Adrenal gland (tissue), 12 donors: ENCODE results near the gene GALNT7. TPM values are rescaled to one million over a fixed set of nuclear protein-coding genes. Genes with fewer than 3 reads are reported as not detected.

Experiments used
- DNase-seq, 7 donors: peaks; one replicate each; pipeline ENCODE4 v3.0.0-alpha.2; 2019 to 2020
- H3K27ac ChIP-seq, 5 donors: fragments of 200-600 bp; sonication (generic) in 4 of 5; 1 replicate in 3 of 5; 2 replicates in 2 of 5; pipeline versions ENCODE4 v1.5.1 to v1.8.0; 2016 to 2020; ENCODE audit warnings: mild to moderate bottlenecking in 1 of 5
- H3K27me3 ChIP-seq: fragments of 200-600 bp; 2 replicates; pipeline ENCODE4 v1.8.0; 2021
- H3K36me3 ChIP-seq, 2 donors: fragments of 200-600 bp; replicated peaks in 1 of 2; 1 replicate in 1 of 2; 2 replicates in 1 of 2; pipeline versions ENCODE4 v1.5.1 to v1.8.0; 2018 to 2022
- H3K4me1 ChIP-seq, 2 donors: fragments of 200-600 bp; replicated peaks in 1 of 2; 1 replicate in 1 of 2; 2 replicates in 1 of 2; pipeline versions ENCODE4 v1.5.1 to v1.8.0; 2018 to 2021
- H3K4me3 ChIP-seq, 4 donors: fragments of 200-600 bp; sonication (generic) in 3 of 4; one replicate each; pipeline ENCODE4 v1.5.1; 2016 to 2018
- H3K9me3 ChIP-seq, 3 donors: fragments of 200-600 bp; sonication (generic) in 1 of 3; replicated peaks in 1 of 3; 1 replicate in 2 of 3; 2 replicates in 1 of 3; pipeline versions ENCODE4 v1.5.1 to v1.8.0; 2016 to 2021
- POLR2A ChIP-seq, 2 donors: fragments of 450-650 bp; IDR thresholded peaks; one replicate each; pipeline ENCODE4 v1.6.1; 2017; ENCODE audit warnings: antibody characterized with exemption in 2 of 2, mild to moderate bottlenecking in 2 of 2, moderate library complexity in 1 of 2
- WGBS, 4 donors: extraction: QIAGEN DNeasy Blood & Tissue Kit in 2 of 4; methylation state at CpG; one replicate each; pipeline versions ENCODE4 v1.1.5 to v1.1.7; 2013 to 2017; 5-methylcytosine and 5-hydroxymethylcytosine counted together
- intact Hi-C, 2 donors: fragments of 100-400 bp; cut with DNase I; formaldehyde crosslinking; loops; one replicate each; pipeline versions ENCODE4 v1.14.1 to v1.15.0; 2022 to 2023
- microRNA counts, 2 donors: library from miRNA; unstranded; fragments of <30 nt; microRNA quantifications; one replicate each; lab custom pipeline; 2016
- microRNA-seq, 3 donors: library from miRNA; unstranded; fragments of <30 nt; microRNA quantifications; one replicate each; pipeline ENCODE4, GENCODE V29; 2017 to 2020
- polyA plus RNA-seq, 3 donors: library from polyadenylated mRNA; stranded (reverse); fragments of 200-250 nt in 2 of 3; fragments of 350-450 nt in 1 of 3; fragmentation: Illumina TruSeq in 1 of 3; extraction: RNeasy Lipid Tissue Mini Kit (QIAGEN cat#74804) in 1 of 3; gene quantifications; one replicate each; pipeline ENCODE4 v1.2.3, GENCODE V29; 2013 to 2014
- small RNA-seq, 2 donors: library from RNA; depleted of rRNA; stranded (forward); fragments of <200 nt; gene quantifications; one replicate each; pipeline ENCODE3, GENCODE V24; 2016
- total RNA-seq, 9 donors: library from RNA; depleted of rRNA in 4 of 9; stranded (reverse); fragments of >200 nt in 4 of 9; fragments of 120-200 nt in 1 of 9; fragmentation: NEBNext Ultra II Directional in 1 of 9; extraction: Animal tissue kit (Norgen Biotek cat#: 25700) in 1 of 9; gene quantifications; one replicate each; pipeline versions ENCODE4 v1.1.0 to v1.2.4, GENCODE V29; 2013 to 2023
- TF ChIP-seq, protein P1 (sequence below), 6 experiments: fragments of 450-650 bp in 4 of 6; fragments of 200-600 bp in 2 of 6; sonication (generic) in 1 of 6; IDR thresholded peaks; 1 replicate in 5 of 6; 2 replicates in 1 of 6; pipeline versions ENCODE4 v1.5.1 to v1.8.0; 2016 to 2021; ENCODE audit warnings: antibody characterized with exemption in 6 of 6, mild to moderate bottlenecking in 2 of 6, moderate library complexity in 1 of 6
- donor health status: healthy with polysubstance abuse.
- donor health status: Bipolar disorder and iron deficiency.
- donor health status: DM: yes; HTN: yes; CAD: no.
- donor health status: DM: no; HTN: no; CAD: no.
- donor health status: DM: no; HTN: no; CAD: no.
- donor health status: DM: yes; HTN: yes; CAD: no.

Gene GALNT7
- total and polyA plus RNA-seq, 12 donors: 4.4 to 21.9 (median 10.3) TPM

DNA sequence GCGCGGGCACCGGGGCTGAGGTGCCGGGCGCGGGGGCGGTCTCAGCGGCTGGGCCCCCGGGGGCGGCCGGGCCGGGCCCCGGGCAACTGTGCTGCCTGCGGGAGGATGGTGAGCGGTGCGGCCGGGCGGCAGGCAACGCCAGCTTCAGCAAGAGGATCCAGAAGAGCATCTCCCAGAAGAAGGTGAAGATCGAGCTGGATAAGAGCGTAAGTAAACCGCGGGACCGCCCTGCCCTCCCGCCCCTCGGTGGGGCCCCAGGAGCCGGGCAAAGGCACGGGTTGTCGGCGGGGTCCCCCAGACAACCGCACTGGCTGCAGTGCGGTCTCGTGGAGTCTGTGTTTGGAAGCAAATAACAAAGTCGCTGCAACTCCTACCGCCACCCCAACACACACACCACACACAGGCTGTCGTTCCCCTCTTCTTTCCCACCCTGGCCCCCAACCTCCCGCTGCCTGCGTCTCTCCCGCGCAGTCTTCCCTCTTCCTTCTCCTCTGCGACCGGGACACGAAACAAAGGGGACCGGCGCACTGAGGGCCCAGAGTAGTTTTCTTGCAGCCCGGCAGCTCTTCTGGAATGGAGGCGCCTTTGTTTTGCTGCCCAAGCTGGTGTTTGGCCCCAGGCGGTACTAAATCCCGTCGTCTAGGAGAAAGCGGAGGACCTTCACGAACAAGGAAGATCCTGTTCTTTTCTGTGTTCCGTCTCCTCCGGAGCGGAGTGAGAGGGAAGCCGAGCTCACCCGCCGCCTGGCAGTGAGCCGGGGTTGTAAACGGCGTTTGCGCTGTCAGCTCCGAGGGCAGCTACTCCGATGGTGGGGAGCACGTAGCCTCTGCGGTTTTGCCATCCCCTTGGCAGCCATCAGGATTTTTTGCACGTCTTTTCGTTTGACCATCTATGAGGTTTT, 202.9 kb downstream of the GALNT7 start:
- Histone ChIP-seq H3K9me3 (no peaks in the 10 kb centered on the region), H3K27ac (peak overlapping the region; percentile 46 to 91 (median 64)), H3K4me3 (peak overlapping the region; percentile 13 to 92 (median 59)), H3K27me3 (no peaks in the 10 kb centered on the region), H3K4me1 (peaks cover 0 to 22% of the 10 kb centered on the region in 2 donors), H3K36me3 (no peaks in the 10 kb centered on the region)
- intact Hi-C loops: loop anchor here in 1 of 2 donors (5.0 kb wide), 1 partner anchor 39 kb away; the partner anchor contains the start of gene HMGB2
- peak in 1 of 2 donors; percentile 58 for TF ChIP-seq POLR2A (IDR thresholded peaks at IDR 0.05)
- TF ChIP-seq, protein P1, sequence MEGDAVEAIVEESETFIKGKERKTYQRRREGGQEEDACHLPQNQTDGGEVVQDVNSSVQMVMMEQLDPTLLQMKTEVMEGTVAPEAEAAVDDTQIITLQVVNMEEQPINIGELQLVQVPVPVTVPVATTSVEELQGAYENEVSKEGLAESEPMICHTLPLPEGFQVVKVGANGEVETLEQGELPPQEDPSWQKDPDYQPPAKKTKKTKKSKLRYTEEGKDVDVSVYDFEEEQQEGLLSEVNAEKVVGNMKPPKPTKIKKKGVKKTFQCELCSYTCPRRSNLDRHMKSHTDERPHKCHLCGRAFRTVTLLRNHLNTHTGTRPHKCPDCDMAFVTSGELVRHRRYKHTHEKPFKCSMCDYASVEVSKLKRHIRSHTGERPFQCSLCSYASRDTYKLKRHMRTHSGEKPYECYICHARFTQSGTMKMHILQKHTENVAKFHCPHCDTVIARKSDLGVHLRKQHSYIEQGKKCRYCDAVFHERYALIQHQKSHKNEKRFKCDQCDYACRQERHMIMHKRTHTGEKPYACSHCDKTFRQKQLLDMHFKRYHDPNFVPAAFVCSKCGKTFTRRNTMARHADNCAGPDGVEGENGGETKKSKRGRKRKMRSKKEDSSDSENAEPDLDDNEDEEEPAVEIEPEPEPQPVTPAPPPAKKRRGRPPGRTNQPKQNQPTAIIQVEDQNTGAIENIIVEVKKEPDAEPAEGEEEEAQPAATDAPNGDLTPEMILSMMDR (IDR thresholded peaks at IDR 0.05): peak in 1 of 6 experiments; percentile 9
- 0% methylated on average over 26 to 68 of the region's 68 CpGs for WGBS, 4 donors
- peak; percentile 73 to 82 (median 76) for DNase-seq

MicroRNA genes within 50 kb of the gene (microRNA counts, 767-probe panel; counts per million panel counts)
- microRNA hsa-miR-548t-5p (lab: Ali Mortazavi, UCI): 0 counts per million in 2 donors

Small RNA genes lying within 50 kb of the gene (microRNA-seq; reads per million reads assigned to microRNA genes)
- 0 to 0.89 (median 0) reads per million in 3 donors for gene MIR548T

Small RNA genes lying within 50 kb of the gene (small RNA-seq; reads per million reads assigned to genes)
- 0 reads per million in 2 donors for gene MIR548T
- 0 reads per million in 2 donors for gene RN7SL253P

Other genes starting within 250 kb of the GALNT7 start
- gene HMGB2, start 165.5 kb downstream of the GALNT7 start, total RNA-seq: 10 to 100 TPM in 8 of 9 donors, 1 to 10 TPM in 1; 7.5 to 83.1 (median 22.9) TPM
- gene HMGB2, start 165.5 kb downstream of the GALNT7 start, polyA plus RNA-seq: 10 to 100 TPM; 38.6 to 46.1 (median 42.8) TPM
- gene SAP30, start 202.1 kb downstream of the GALNT7 start, total RNA-seq: 10 to 100 TPM; 10.3 to 39.1 (median 14.6) TPM
- 10 to 100 TPM in 1 of 3 donors, 1 to 10 TPM in 2; 4.4 to 13.9 (median 4.7) TPM for gene SAP30, start 202.1 kb downstream of the GALNT7 start, polyA plus RNA-seq
- under 1 TPM in 7 of 9 donors, not detected in 2; 0.14 to 0.76 (median 0.21) TPM for gene SCRG1, start 230.3 kb downstream of the GALNT7 start, total RNA-seq
- 1 to 10 TPM in 1 of 3 donors, under 1 TPM in 2; 0.40 to 1.9 (median 0.54) TPM for gene SCRG1, start 230.3 kb downstream of the GALNT7 start, polyA plus RNA-seq